Retinal pigment epithelial cell (primary cell): ENCODE measurements around the gene FXR1.

Source experiments
- DNase-seq: peaks from one replicate; pipeline ENCODE4 v3.0.0-alpha.2; 2010; ENCODE audit warnings: low read depth
- H3K4me3 ChIP-seq: 2 replicates; pipeline ENCODE4 v1.5.1; 2011; ENCODE audit warnings: mild to moderate bottlenecking, low read length, control low read depth, moderate library complexity
- CTCF ChIP-seq: conservative IDR thresholded peaks from 2 replicates; pipeline ENCODE4 v1.5.1; 2011; ENCODE audit warnings: low read depth, low read length, control low read depth, inconsistent platforms

FXR1 gene

GRCh38 chr3:181006541-181006940 is 94.1 kb downstream of the FXR1 start:
- DNase-seq, result no peak
- no peak overlapping the region for H3K4me3 ChIP-seq
- TF ChIP-seq CTCF, result no peak

GRCh38 chr3:181007262-181007661 is 94.8 kb downstream of the FXR1 start:
- no peak for TF ChIP-seq CTCF
- DNase-seq, result no peak
- H3K4me3 ChIP-seq, result no peak overlapping the region

- TF ChIP-seq CTCF, result no peak
- DNase-seq, result no peak
- no peak overlapping the region for H3K4me3 ChIP-seq
These were observed 96.3 kb downstream of the FXR1 start for GRCh38 chr3:181008796-181009195.

- no peak overlapping the region for H3K4me3 ChIP-seq
- no peak for TF ChIP-seq CTCF
- DNase-seq, result no peak
These were observed 96.8 kb downstream of the FXR1 start for GRCh38 chr3:181009225-181009624.

- no peak for DNase-seq
- no peak for TF ChIP-seq CTCF
- H3K4me3 ChIP-seq, result no peak overlapping the region
These were observed 105.2 kb downstream of the FXR1 start for GRCh38 chr3:181017690-181018089.

- H3K4me3 ChIP-seq, result no peak overlapping the region
- no peak for TF ChIP-seq CTCF
- DNase-seq, result no peak
These were observed 112.7 kb downstream of the FXR1 start for GRCh38 chr3:181025204-181025603.

- no peak overlapping the region for H3K4me3 ChIP-seq
- TF ChIP-seq CTCF, result no peak
- no peak for DNase-seq
These were observed 118.5 kb downstream of the FXR1 start for GRCh38 chr3:181030948-181031347.
